ENCODE results near the gene PGAM2. TPM values are rescaled to one million over a fixed set of nuclear protein-coding genes. Genes with fewer than 3 reads are reported as not detected.

The PGAM2 gene
- total RNA-seq, 1 donor from 2014 or later = 13.3 TPM

- no peak for DNase-seq
- Mint-ChIP-seq H3K4me1 (ENCODE audit: low read depth, unreplicated experiment) (peaks cover 10% of the 10 kb centered on the region), H3K9me3 (ENCODE audit: unreplicated experiment) (peaks cover 2% of the 10 kb centered on the region), H3K27ac (ENCODE audit: unreplicated experiment) (no peak overlapping the region), H3K36me3 (ENCODE audit: unreplicated experiment) (no peaks in the 10 kb centered on the region), H3K27me3 (ENCODE audit: unreplicated experiment) (peaks cover 4% of the 10 kb centered on the region), H3K4me3 (ENCODE audit: unreplicated experiment) (no peak overlapping the region)
- TF ChIP-seq CTCF (IDR thresholded peaks at IDR 0.05; ENCODE audit: partially characterized antibody, unreplicated experiment) = no peak
These were observed 30.4 kb upstream of the PGAM2 start for GRCh38 chr7:44095781-44096180.

- no peaks in the 10 kb centered on the region for H3K36me3 Mint-ChIP-seq (ENCODE audit: unreplicated experiment)
- no peak for TF ChIP-seq CTCF (IDR thresholded peaks at IDR 0.05; ENCODE audit: partially characterized antibody, unreplicated experiment)
- no peak overlapping the region for H3K27ac Mint-ChIP-seq (ENCODE audit: unreplicated experiment)
- H3K9me3 Mint-ChIP-seq (ENCODE audit: unreplicated experiment) = peaks cover 2% of the 10 kb centered on the region
- no peak overlapping the region for H3K4me3 Mint-ChIP-seq (ENCODE audit: unreplicated experiment)
- H3K27me3 Mint-ChIP-seq (ENCODE audit: unreplicated experiment) = peaks cover 4% of the 10 kb centered on the region
- no peak for DNase-seq
- peaks cover 7% of the 10 kb centered on the region for H3K4me1 Mint-ChIP-seq (ENCODE audit: low read depth, unreplicated experiment)
These were observed 29.7 kb upstream of the PGAM2 start for GRCh38 chr7:44094883-44095592.

DNA sequence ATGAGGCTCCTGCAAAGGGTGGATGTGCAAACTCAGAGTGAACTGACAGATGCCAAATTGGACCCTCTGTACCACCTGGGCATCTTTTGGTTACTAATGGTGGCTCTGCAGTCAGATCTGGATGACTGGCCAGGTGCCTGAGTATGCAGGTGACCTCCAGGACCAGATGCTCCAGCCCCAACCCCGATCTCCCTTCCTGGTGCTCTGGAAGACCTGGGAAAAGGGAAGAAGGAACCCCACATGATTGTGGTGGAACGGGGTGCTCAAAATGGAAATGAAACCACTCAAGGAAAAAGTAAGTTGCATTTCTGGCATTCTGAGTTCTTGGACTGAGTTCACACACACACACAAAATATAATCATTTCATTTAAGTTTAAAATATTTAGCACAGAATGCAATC, 29.0 kb upstream of the PGAM2 start:
- no peak overlapping the region for H3K27ac Mint-ChIP-seq (ENCODE audit: unreplicated experiment)
- peaks cover 2% of the 10 kb centered on the region for H3K9me3 Mint-ChIP-seq (ENCODE audit: unreplicated experiment)
- peaks cover 4% of the 10 kb centered on the region for H3K27me3 Mint-ChIP-seq (ENCODE audit: unreplicated experiment)
- H3K36me3 Mint-ChIP-seq (ENCODE audit: unreplicated experiment) = no peaks in the 10 kb centered on the region
- no peak overlapping the region for H3K4me3 Mint-ChIP-seq (ENCODE audit: unreplicated experiment)
- TF ChIP-seq CTCF (IDR thresholded peaks at IDR 0.05; ENCODE audit: partially characterized antibody, unreplicated experiment) = no peak
- DNase-seq = no peak
- peaks cover 3% of the 10 kb centered on the region for H3K4me1 Mint-ChIP-seq (ENCODE audit: low read depth, unreplicated experiment)

DNA sequence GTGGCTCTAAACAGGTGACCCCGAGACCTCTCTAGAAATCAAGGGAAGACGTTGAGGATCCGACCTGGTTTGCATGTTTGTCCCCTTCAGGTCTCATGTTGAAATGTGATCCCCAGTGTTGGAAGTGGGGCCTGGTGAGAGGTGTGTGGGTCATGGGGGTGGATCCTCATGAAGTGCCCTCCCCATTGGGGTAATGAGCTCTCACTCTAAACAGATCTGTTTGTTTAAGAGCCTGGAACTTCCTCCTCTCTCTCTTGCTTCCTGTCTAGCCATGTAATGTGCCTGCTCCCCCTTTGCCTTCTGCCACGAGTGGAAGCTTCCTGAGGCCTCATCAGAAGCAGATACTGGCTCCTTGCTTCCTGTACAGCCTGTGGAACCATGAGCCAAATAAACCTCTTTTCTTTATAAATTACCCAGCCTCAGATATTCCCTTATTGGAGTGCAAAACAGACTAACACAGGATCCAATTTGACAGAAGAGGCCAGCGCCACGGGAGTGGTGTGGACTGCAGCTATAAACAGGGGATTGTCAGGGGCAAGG, 27.8 kb upstream of the PGAM2 start:
- H3K4me3 Mint-ChIP-seq (ENCODE audit: unreplicated experiment) = no peak overlapping the region
- H3K27me3 Mint-ChIP-seq (ENCODE audit: unreplicated experiment) = peaks cover 5% of the 10 kb centered on the region
- no peaks in the 10 kb centered on the region for H3K36me3 Mint-ChIP-seq (ENCODE audit: unreplicated experiment)
- peaks cover 2% of the 10 kb centered on the region for H3K9me3 Mint-ChIP-seq (ENCODE audit: unreplicated experiment)
- no peak for DNase-seq
- no peak for TF ChIP-seq CTCF (IDR thresholded peaks at IDR 0.05; ENCODE audit: partially characterized antibody, unreplicated experiment)
- H3K4me1 Mint-ChIP-seq (ENCODE audit: low read depth, unreplicated experiment) = peaks cover 3% of the 10 kb centered on the region
- no peak overlapping the region for H3K27ac Mint-ChIP-seq (ENCODE audit: unreplicated experiment)

Data from glutamatergic neuron (in vitro differentiated cells).